Nephron (organoid): Measurements from ENCODE around the gene RHPN2.

Experiments
- H3K27ac Mint-ChIP-seq, 3 experiments: 2 replicates each; pipeline ENCODE4 v1.8.0; 2020; ENCODE audit warnings: mixed read lengths in 3 of 3, mild to moderate bottlenecking in 2 of 3, moderate library complexity in 1 of 3
- H3K27me3 Mint-ChIP-seq: 2 replicates; pipeline ENCODE4 v1.8.0; 2021; ENCODE audit warnings: low read depth, mild to moderate bottlenecking, moderate library complexity, mixed read lengths
- H3K36me3 Mint-ChIP-seq: 2 replicates; pipeline ENCODE4 v1.8.0; 2020; ENCODE audit warnings: low read depth, mixed read lengths
- H3K4me1 Mint-ChIP-seq: 2 replicates; pipeline ENCODE4 v1.8.0; 2020; ENCODE audit warnings: mixed read lengths
- H3K4me3 Mint-ChIP-seq, 3 experiments: 2 replicates each; pipeline ENCODE4 v1.8.0; 2020; ENCODE audit warnings: mild to moderate bottlenecking in 3 of 3, mixed read lengths in 3 of 3, moderate library complexity in 2 of 3
- H3K9me3 Mint-ChIP-seq: 2 replicates; pipeline ENCODE4 v1.8.0; 2020; ENCODE audit warnings: mixed read lengths
- CTCF ChIP-seq, 3 experiments: fragments of 200-600 bp; sonication (generic); IDR thresholded peaks; one replicate each; pipeline ENCODE4 v1.5.0; 2021; ENCODE audit warnings: antibody characterized with exemption in 3 of 3; ENCODE audit not compliant: unreplicated experiment in 3 of 3

RHPN2 gene

DNA sequence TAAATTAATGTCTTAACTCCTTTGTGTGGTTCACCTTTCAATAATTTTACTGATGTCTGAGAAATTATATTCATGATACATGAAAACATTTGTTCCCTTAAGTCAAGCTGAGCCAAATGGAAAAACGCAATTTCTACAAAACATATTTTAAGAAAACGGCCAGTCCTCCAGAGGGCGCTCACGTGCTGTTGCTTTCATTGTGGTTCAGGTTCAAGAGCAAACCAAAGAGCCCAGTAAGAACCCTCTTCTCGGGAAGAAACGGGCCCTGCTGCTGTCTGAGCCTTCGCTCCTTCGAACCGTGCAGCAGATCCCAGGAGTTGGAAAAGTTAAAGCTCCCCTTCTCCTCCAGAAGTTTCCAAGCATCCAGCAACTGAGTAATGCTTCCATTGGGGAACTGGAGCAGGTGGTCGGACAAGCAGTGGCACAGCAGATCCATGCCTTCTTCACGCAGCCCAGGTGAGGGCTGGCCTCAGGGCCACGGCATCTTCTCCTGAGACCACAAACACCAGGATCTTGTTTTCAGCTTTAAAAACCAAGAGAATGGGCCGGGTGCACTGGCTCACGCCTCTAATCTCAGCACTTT lies 88.4 kb downstream of the RHPN2 start:
- peak; percentile 51 to 71 (median 62) for TF ChIP-seq CTCF (IDR thresholded peaks at IDR 0.05; ENCODE audit: unreplicated experiment in 3 of 3)
- Mint-ChIP-seq H3K4me3 (peak overlapping the region in 1 of 3 experiments; percentile 38), H3K9me3 (no peaks in the 10 kb centered on the region), H3K27me3 (no peaks in the 10 kb centered on the region), H3K27ac (peak overlapping the region in 1 of 3 experiments; percentile 0), H3K36me3 (peaks cover 23% of the 10 kb centered on the region), H3K4me1 (peaks cover 7% of the 10 kb centered on the region)

GRCh38 chr19:32971715-32972540 lies 92.8 kb downstream of the RHPN2 start, which contains the start of the genes CEP89 and FAAP24:
CEP89 (minus strand) TSS chr19:32971958; CDS start chr19:32971874, 84 bp downstream.
FAAP24 (plus strand) TSS chr19:32972242; CDS start chr19:32973197, 955 bp downstream.
- Mint-ChIP-seq H3K4me3 (peak within 1 kb of the TSS; percentile 99 to 100 (median 99)), H3K27me3 (no peaks in the 10 kb centered on the region), H3K4me1 (peaks cover 11% of the 10 kb centered on the region), H3K27ac (peak within 1 kb of the TSS; percentile 59 to 93 (median 87)), H3K36me3 (peaks cover 25% of the 10 kb centered on the region), H3K9me3 (no peaks in the 10 kb centered on the region)
- no peak for TF ChIP-seq CTCF (IDR thresholded peaks at IDR 0.05; ENCODE audit: unreplicated experiment in 3 of 3)

DNA sequence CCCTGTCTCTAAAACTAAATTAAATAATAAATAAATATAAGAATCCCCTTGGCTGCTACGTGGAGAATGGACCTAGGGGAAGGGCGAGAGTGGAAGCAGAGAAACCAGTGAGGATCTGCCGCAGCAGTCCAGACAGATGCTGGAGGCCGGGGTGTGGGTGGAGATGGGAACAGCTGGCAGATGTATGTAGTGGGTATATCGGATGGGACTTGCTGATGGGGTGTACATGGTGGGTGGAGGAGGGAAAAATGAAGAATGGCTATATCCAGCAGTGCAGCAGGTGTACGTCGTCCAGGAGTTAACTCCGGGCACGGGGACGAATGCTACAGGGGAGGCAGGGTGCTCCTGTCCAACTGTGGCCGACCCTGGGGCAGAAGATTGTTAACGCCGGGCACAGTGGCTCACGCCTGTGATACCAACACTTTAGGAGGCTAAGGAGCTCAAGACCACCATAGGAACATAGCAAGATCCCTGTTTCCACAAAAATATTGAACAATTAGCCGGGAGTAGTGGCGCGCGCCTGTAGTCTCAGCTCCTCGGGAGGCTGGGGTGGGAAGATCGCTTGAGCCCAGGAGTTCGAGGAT lies 93.6 kb downstream of the RHPN2 start:
- no peaks in the 10 kb centered on the region for H3K27me3 Mint-ChIP-seq
- peak overlapping the region; percentile 59 to 87 (median 60) for H3K27ac Mint-ChIP-seq
- TF ChIP-seq CTCF (IDR thresholded peaks at IDR 0.05; ENCODE audit: unreplicated experiment in 3 of 3): no peak
- H3K4me1 Mint-ChIP-seq: peaks cover 11% of the 10 kb centered on the region
- H3K36me3 Mint-ChIP-seq: peaks cover 29% of the 10 kb centered on the region
- no peaks in the 10 kb centered on the region for H3K9me3 Mint-ChIP-seq
- peak overlapping the region; percentile 99 to 100 (median 99) for H3K4me3 Mint-ChIP-seq

DNA sequence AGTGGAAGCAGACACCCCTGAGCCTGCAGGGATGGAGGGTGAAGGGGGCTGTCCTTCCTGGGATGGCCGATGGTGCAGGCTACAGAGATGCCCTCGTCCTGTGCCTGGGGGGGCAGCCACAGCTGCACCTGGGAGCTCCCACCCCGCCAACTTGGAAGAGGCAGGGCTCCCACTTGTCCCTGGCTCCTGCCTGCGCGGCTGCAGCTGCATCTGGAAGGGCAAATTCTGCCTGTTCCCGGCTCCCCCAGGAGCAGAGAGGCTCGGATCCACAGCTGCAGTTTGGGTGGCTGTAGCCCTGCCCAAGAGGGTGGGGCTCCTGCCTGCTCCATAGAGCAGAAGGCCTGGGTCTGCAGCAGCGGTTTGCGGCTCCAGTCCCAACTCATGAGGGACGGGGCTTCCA lies 95.1 kb downstream of the RHPN2 start:
- H3K9me3 Mint-ChIP-seq: no peaks in the 10 kb centered on the region
- H3K27me3 Mint-ChIP-seq: no peaks in the 10 kb centered on the region
- no peak for TF ChIP-seq CTCF (IDR thresholded peaks at IDR 0.05; ENCODE audit: unreplicated experiment in 3 of 3)
- H3K4me1 Mint-ChIP-seq: peaks cover 11% of the 10 kb centered on the region
- H3K27ac Mint-ChIP-seq: no peak overlapping the region
- H3K36me3 Mint-ChIP-seq: peaks cover 25% of the 10 kb centered on the region
- peak overlapping the region; percentile 65 to 75 (median 69) for H3K4me3 Mint-ChIP-seq

DNA sequence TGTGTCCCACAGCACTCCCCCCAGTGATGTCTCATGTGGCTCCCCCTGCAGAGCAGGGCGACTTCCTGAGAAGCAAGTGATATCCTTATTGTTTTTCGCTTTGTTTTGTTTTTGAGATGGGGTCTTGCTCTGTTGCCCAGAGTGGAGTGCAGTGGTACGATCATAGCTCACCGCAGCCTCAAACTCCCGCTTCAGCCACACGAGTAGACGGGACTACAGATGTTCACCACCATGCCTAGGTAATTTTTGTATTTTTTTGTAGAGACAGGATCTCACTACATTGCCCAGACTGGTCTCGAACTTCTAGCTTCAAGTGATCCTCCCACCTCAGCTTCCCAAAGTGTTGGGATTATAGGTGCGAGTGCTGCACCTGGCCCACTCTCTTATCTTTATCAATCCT lies 97.9 kb downstream of the RHPN2 start:
- no peak overlapping the region for H3K27ac Mint-ChIP-seq
- no peaks in the 10 kb centered on the region for H3K27me3 Mint-ChIP-seq
- no peak for TF ChIP-seq CTCF (IDR thresholded peaks at IDR 0.05; ENCODE audit: unreplicated experiment in 3 of 3)
- no peak overlapping the region for H3K4me3 Mint-ChIP-seq
- peaks cover 7% of the 10 kb centered on the region for H3K4me1 Mint-ChIP-seq
- H3K36me3 Mint-ChIP-seq: peaks cover 47% of the 10 kb centered on the region
- no peaks in the 10 kb centered on the region for H3K9me3 Mint-ChIP-seq
